GM12873 (cell line): Measurements from ENCODE around the gene RBMS2.

Experiments used
- CTCF ChIP-seq: IDR thresholded peaks from 2 replicates; pipeline ENCODE4 v1.5.1; 2012; ENCODE audit warnings: low read depth, mild to moderate bottlenecking, moderate library complexity, low read length, control low read depth; ENCODE audit not compliant: insufficient read depth; ENCODE audit errors: missing control alignments

RBMS2 gene

DNA sequence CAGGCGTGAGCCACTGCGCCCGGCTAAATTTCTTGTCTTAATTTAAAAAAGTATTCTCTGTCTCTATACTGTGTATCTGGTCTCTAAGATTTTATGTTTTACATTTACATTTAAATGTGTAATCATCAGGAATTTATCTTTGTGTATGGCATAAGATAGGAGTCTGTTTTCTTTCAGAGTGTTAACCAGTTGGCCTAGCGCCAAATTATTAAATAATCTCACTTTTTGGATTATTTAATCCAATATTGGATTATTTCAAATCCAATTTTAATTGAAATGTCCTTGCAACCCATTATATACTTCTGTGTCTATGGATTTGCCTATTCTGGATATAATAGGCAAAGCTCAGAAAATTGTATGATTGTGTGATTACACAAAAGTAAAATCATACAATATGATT lies 63.5 kb downstream of the RBMS2 start:
- no peak for TF ChIP-seq CTCF

- no peak for TF ChIP-seq CTCF
These were observed 68.2 kb downstream of the RBMS2 start for GRCh38 chr12:56589783-56590182.

DNA sequence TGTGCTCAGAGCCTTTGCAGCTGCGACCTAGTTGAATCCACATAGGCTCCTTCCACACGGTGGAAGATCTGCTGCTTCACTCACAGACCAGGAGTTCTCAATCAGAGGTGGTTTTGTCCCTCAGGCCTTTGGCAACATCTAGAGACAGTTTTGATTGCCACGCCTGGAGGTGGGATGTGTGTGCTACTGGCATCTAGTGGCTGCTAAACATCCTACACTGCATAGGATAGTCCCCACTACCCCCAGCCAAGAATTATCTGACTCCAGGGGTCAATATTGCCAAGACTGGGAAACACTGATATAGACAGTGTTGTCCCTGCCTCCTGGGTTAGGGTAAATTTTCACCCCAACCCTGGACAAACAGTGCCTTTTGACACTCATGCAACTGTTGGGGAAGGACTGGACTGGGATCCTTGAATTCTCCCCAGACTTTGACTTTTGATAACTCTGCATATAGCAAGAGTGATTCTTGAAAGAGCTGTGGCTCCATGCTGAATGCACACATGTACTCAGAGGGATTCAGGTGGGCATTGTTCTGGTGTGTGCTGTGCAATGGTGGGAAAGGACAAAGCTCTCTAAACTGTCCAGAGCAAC lies 68.7 kb downstream of the RBMS2 start:
- peak; percentile 85 for TF ChIP-seq CTCF

GRCh38 chr12:56591126-56591525 lies 69.5 kb downstream of the RBMS2 start:
- no peak for TF ChIP-seq CTCF

DNA sequence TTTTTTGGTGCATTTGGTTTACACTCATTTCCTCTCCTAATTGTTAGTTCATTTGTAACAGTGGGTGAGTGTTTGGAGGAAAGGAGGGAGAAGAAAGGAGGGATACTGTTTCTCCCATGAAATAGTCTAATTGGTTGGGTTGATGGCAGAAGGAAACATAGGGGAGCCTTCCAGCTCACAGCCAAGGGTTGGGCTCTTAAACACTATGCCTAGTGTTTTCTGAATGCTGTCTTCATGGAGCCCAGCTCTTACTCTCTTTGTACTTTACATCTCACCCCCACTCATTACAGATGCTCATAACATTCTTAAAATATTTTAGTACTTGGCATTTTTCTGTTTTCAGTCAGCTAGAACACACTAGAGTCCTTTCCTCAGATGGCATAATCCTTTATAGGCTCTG lies 70.3 kb downstream of the RBMS2 start:
- TF ChIP-seq CTCF: no peak

DNA sequence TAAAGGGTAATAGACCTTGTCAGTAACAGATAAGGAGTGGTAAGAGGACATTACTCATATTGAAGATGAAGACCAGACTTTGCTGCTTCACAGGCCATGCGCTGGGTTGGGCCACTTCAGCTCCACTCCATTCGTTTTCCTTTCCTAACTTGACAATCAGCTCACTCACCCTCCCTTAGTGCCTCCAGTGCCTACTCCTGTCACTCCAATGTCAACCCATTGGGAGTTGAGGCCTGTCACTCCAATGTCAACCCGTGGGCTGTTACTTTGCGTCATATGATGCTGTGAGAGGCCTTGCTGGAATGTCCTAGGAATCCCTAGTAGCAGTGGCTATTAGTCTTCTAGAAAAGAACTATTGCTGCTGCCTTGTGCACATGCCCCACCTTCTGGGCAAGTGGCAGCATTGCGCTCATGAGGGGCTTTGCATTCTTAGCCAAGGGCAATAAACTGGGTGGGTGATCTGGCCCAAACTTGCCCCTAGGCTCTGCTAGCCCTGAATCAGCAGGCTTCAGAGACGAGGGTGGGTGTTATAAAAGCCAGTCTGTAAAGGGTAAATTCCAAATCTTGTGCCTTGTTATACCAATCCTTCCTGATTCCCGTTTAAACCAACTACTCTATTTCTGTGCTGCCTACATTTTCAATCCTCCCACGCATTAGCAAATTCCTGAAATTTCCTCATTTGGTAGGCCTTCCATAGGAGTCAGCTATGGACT lies 72.4 kb downstream of the RBMS2 start:
- TF ChIP-seq CTCF: peak; percentile 95

- TF ChIP-seq CTCF: no peak
These were observed 75.2 kb downstream of the RBMS2 start for GRCh38 chr12:56596815-56597214.
